Transverse colon (tissue), 4 donors: Measurements from ENCODE around the gene TNS3. TPM values are rescaled to one million over a fixed set of nuclear protein-coding genes. Genes with fewer than 3 reads are reported as not detected.
A peak's percentile ranks its signal among the peaks of the same experiment; 100 is the strongest.
"Not testable (repeated sequence)": the region's sequence is repeated elsewhere in the genome, so short reads cannot be mapped to it uniquely, and the experiment has no call there.

Source experiments
- DNase-seq: peaks from one replicate; pipeline ENCODE4 v3.0.0-alpha.2; 2019
- H3K27ac ChIP-seq, 4 donors: fragments of 200-600 bp; sonication (generic); 2 replicates each; pipeline ENCODE4 v1.5.1; 2016 to 2018; ENCODE audit warnings: inconsistent platforms in 4 of 4
- H3K27me3 ChIP-seq: fragments of 200-600 bp; sonication (generic); 2 replicates; pipeline ENCODE4 v1.5.1; 2017; ENCODE audit warnings: inconsistent platforms
- H3K36me3 ChIP-seq, 4 donors: fragments of 200-600 bp; sonication (generic); 2 replicates each; pipeline ENCODE4 v1.5.1; 2017 to 2019; ENCODE audit warnings: inconsistent platforms in 4 of 4
- H3K4me1 ChIP-seq, 4 donors: fragments of 200-600 bp; sonication (generic); 2 replicates each; pipeline ENCODE4 v1.5.1; 2017 to 2020; ENCODE audit warnings: inconsistent platforms in 4 of 4
- H3K4me3 ChIP-seq, 4 donors: fragments of 200-600 bp; sonication (generic); 1 replicate in 1 of 4; 2 replicates in 3 of 4; pipeline versions ENCODE4 v1.5.1 to v1.6.1; 2017 to 2019; ENCODE audit warnings: inconsistent platforms in 4 of 4
- H3K9me3 ChIP-seq, 2 donors: fragments of 200-600 bp; sonication (generic); 2 replicates each; pipeline ENCODE4 v1.5.1; 2017 to 2019; ENCODE audit warnings: inconsistent platforms in 2 of 2
- CTCF ChIP-seq, 5 experiments: fragments of 200-600 bp in 3 of 5; fragments of 450-650 bp in 2 of 5; sonication (generic) in 3 of 5; IDR thresholded peaks; 1 replicate in 2 of 5; 2 replicates in 3 of 5; pipeline ENCODE4 v1.5.1; 2016 to 2017; ENCODE audit warnings: antibody characterized with exemption in 5 of 5, inconsistent platforms in 3 of 5, mild to moderate bottlenecking in 2 of 5, moderate library complexity in 1 of 5
- EP300 ChIP-seq: sonication (generic); formaldehyde crosslinking; IDR thresholded peaks from one replicate; pipeline ENCODE4 v1.6.1; 2017; ENCODE audit warnings: antibody characterized with exemption, low read depth
- POLR2A ChIP-seq: fragments of 450-650 bp; IDR thresholded peaks from one replicate; pipeline ENCODE4 v1.6.1; 2016; ENCODE audit warnings: antibody characterized with exemption, mild to moderate bottlenecking, moderate library complexity
- POLR2AphosphoS5 ChIP-seq, 3 donors: sonication (generic); formaldehyde crosslinking; IDR thresholded peaks; one replicate each; pipeline ENCODE4 v1.6.1; 2016; ENCODE audit warnings: antibody characterized with exemption in 3 of 3
- WGBS, 2 donors: methylation state at CpG; one replicate each; pipeline ENCODE4 v1.1.5; 2018; ENCODE audit warnings: low coverage in 1 of 2; 5-methylcytosine and 5-hydroxymethylcytosine counted together
- in situ Hi-C, 4 donors: fragments of 200-750 bp; cut with MboI; loops; one replicate each; pipeline versions ENCODE4 v1.15.0 to v1.15.1; 2017; ENCODE audit warnings: low sequenced_read_pairs in 3 of 4, low pct_ligation_motif_present in 1 of 4, low pct_unique_long_range_greater_than_20kb in 1 of 4
- intact Hi-C: fragments of 100-400 bp; cut with DNase I; formaldehyde crosslinking; loops from one replicate; pipeline ENCODE4 v1.15.1; 2023; ENCODE audit warnings: low total_unique reads
- total RNA-seq, 4 donors: library from RNA; depleted of rRNA; stranded (reverse); fragments of >200 nt; gene quantifications; one replicate each; pipeline ENCODE4 v1.1.0, GENCODE V29; 2016

TNS3 gene
- total RNA-seq, 4 donors from 2014 or later: 58.5 to 104 (median 72.7) TPM

DNA sequence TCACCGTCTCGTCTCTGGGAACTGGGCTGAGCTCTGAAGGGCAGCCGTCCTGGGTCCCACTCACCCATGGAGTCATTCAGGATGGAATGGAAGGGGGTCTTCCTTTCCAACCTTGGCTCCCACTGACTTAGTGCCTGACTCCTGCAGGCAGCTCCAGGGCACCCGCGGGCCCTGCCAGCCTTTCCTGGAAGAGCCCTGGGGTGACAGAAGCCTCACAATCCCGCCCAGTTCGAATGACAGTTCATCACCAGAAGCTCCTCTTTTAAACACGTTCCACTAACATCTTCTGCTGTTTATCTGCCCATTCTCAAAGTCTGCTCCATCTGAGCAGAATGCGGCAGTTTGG lies 110.6 kb downstream of the TNS3 start:
- Histone ChIP-seq H3K4me3 (no peak overlapping the region), H3K9me3 (no peaks in the 10 kb centered on the region), H3K27ac (peak overlapping the region; percentile 63 to 79 (median 70)), H3K4me1 (peaks cover 14 to 58% (median 32%) of the 10 kb centered on the region in 4 donors), H3K27me3 (no peaks in the 10 kb centered on the region), H3K36me3 (no peaks in the 10 kb centered on the region)
- DNase-seq: no peak
- TF ChIP-seq POLR2AphosphoS5 (IDR thresholded peaks at IDR 0.05) (no peak), POLR2A (no peak), EP300 (no peak), CTCF (IDR thresholded peaks at IDR 0.05) (no peak)
- 63 to 80% methylated on average over 1 to 9 of the region's 9 CpGs for WGBS, 2 donors
- in situ Hi-C loops (loop anchor here in 1 of 4 donors (25.0 kb wide), 1 partner anchor 116 kb away; the partner anchor contains the start of gene TNS3), intact Hi-C loops (no loop called here)

DNA sequence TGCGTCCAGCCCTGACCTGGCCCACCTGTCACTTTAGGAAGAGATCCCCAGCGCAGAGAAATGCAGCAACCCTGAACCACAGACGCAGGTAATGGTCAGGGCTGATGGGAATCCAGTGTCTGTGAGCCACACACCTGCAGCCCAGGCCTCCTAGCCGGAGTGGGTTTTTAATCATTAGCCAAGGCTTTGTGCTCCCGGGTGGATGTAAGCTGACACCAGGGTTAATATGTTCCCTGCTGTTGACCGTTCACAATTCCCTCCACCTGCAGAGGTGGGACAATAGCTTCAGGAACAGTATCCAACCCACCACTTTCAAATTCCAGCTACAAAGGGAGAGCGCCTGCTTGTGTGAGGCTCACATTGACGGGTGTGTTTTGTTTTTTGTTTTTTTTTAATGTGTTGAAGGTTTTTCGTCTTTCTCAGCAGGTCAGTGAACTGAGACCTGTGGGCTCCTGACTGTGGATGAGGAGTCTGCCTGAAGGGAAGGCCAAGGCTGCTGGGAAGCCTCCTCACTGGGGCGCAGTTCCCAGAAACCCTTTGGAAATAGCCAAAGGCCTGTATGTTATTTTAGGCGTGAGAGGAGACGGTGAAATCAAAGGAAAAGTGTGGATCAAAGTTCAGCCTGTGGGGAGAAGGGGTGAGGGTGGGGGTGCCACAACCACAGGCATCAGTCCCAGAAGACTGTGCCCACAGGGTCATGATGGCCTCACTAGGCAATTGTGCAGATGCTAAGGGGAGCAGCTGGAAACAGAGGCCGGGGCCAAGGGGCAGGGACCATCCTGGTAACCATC lies 111.1 kb downstream of the TNS3 start:
- intact Hi-C loops (no loop called here), in situ Hi-C loops (loop anchor here in 1 of 4 donors (25.0 kb wide), 1 partner anchor 117 kb away; the partner anchor contains the start of gene TNS3)
- DNase-seq: peak; percentile 56
- Histone ChIP-seq H3K36me3 (no peaks in the 10 kb centered on the region), H3K9me3 (no peaks in the 10 kb centered on the region), H3K27me3 (no peaks in the 10 kb centered on the region), H3K4me1 (peaks cover 12 to 58% (median 31%) of the 10 kb centered on the region in 4 donors), H3K27ac (peak overlapping the region; percentile 63 to 79 (median 70)), H3K4me3 (no peak overlapping the region)
- WGBS, 2 donors: 46 to 62% methylated on average over 3 to 13 of the region's 13 CpGs
- TF ChIP-seq EP300: no peak
- TF ChIP-seq CTCF (IDR thresholded peaks at IDR 0.05): no peak

DNA sequence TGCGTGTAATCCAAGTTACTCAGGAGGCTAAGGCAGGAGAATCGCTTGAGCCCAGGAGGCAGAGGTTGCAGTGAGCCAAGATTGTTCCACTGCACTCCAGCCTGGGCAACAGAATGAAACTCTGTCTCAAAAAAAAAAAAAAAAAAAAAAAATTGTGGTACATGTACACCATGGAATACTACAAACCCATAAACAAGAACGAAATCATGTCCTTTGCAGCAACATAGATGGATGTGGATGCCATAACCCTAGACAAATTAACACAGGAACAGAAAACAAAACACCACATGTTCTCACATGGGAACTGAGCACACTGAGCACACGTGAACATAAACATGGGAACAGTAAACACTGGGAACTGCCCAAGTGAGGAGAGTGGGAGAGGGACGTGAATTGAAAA lies 112.1 kb downstream of the TNS3 start:
- in situ Hi-C loops: loop anchor here in 1 of 4 donors (25.0 kb wide), 1 partner anchor 117 kb away; the partner anchor contains the start of gene TNS3
- Histone ChIP-seq H3K4me1 (peaks cover 2 to 49% (median 23%) of the 10 kb centered on the region in 4 donors), H3K27ac (peak overlapping the region; percentile 63 to 79 (median 70))
- H3K36me3 ChIP-seq, H3K9me3 ChIP-seq, DNase-seq, H3K27me3 ChIP-seq, H3K4me3 ChIP-seq, intact Hi-C loops: not testable (repeated sequence)
- 43 to 47% methylated on average over 3 to 5 of the region's 5 CpGs for WGBS, 2 donors

- TF ChIP-seq POLR2AphosphoS5 (IDR thresholded peaks at IDR 0.05): no peak
- no peak for TF ChIP-seq POLR2A
- TF ChIP-seq CTCF (IDR thresholded peaks at IDR 0.05): no peak
- TF ChIP-seq EP300: no peak
- peak; percentile 76 for DNase-seq
- H3K27me3 ChIP-seq: no peaks in the 10 kb centered on the region
- WGBS, 2 donors: 50 to 65% methylated on average over 4 of the region's 4 CpGs
- intact Hi-C loops: no loop called here
- no peak overlapping the region for H3K4me3 ChIP-seq
- H3K27ac ChIP-seq: peak overlapping the region; percentile 2 to 61 (median 30)
- H3K36me3 ChIP-seq: no peaks in the 10 kb centered on the region
- no peaks in the 10 kb centered on the region for H3K9me3 ChIP-seq
- in situ Hi-C loops: loop anchor here in 1 of 4 donors (25.0 kb wide), 1 partner anchor 120 kb away; the partner anchor contains the start of gene TNS3
- H3K4me1 ChIP-seq: peaks cover 0 to 46% (median 19%) of the 10 kb centered on the region in 4 donors
Observed at GRCh38 chr7:47466832-47467231, 115.1 kb downstream of the TNS3 start.
